GM06990 (cell line): ENCODE data around the gene SLC41A3.

ENCODE experiments used
- DNase-seq: peaks from one replicate; pipeline ENCODE4 v3.0.0-alpha.2; 2011; ENCODE audit not compliant: insufficient read length; ENCODE audit errors: extremely low read depth
- H3K27me3 ChIP-seq: replicated peaks from 2 replicates; pipeline ENCODE4 v1.6.0; 2011; ENCODE audit warnings: low read length; ENCODE audit not compliant: control insufficient read depth, insufficient read depth
- H3K36me3 ChIP-seq: 2 replicates; pipeline ENCODE4 v1.5.1; 2011; ENCODE audit warnings: low read length; ENCODE audit not compliant: control insufficient read depth, insufficient read depth
- H3K4me3 ChIP-seq: replicated peaks from 2 replicates; pipeline ENCODE4 v1.5.1; 2011; ENCODE audit warnings: low read depth, mild to moderate bottlenecking, control low read depth, low read length
- CTCF ChIP-seq: IDR thresholded peaks from 2 replicates; pipeline ENCODE4 v1.5.1; 2011; ENCODE audit warnings: low read length, control low read depth, mild to moderate bottlenecking, inconsistent platforms; ENCODE audit not compliant: insufficient read depth, poor library complexity, severe bottlenecking

SLC41A3 gene

GRCh38 chr3:126113733-126114442 lies 30.0 kb upstream of the SLC41A3 start:
- no peaks in the 10 kb centered on the region; the same call in 1 of the 2 replicates for H3K27me3 ChIP-seq
- no peak overlapping the region for H3K4me3 ChIP-seq
- DNase-seq, result no peak
- peak; percentile 51 for TF ChIP-seq CTCF
- no peaks in the 10 kb centered on the region for H3K36me3 ChIP-seq

GRCh38 chr3:126113238-126113555 lies 29.3 kb upstream of the SLC41A3 start:
- Histone ChIP-seq H3K36me3 (no peaks in the 10 kb centered on the region), H3K27me3 (no peaks in the 10 kb centered on the region; the same call in 1 of the 2 replicates), H3K4me3 (no peak overlapping the region)
- TF ChIP-seq CTCF, result no peak
- DNase-seq, result no peak

- DNase-seq, result no peak
These were observed 28.8 kb upstream of the SLC41A3 start for GRCh38 chr3:126112531-126113237.

GRCh38 chr3:126111566-126112475 lies 27.9 kb upstream of the SLC41A3 start:
- TF ChIP-seq CTCF, result no peak
- DNase-seq, result no peak
- no peak overlapping the region for H3K4me3 ChIP-seq
- H3K36me3 ChIP-seq, result no peaks in the 10 kb centered on the region
- no peaks in the 10 kb centered on the region; the same call in 1 of the 2 replicates for H3K27me3 ChIP-seq

More at GRCh38 chr3:126112531-126113237, 28.8 kb upstream of the SLC41A3 start:
- no peak for TF ChIP-seq CTCF
- Histone ChIP-seq H3K36me3 (no peaks in the 10 kb centered on the region), H3K4me3 (no peak overlapping the region), H3K27me3 (no peaks in the 10 kb centered on the region; the same call in 1 of the 2 replicates)

GRCh38 chr3:126111126-126111551 lies 27.2 kb upstream of the SLC41A3 start:
- no peaks in the 10 kb centered on the region for H3K36me3 ChIP-seq
- no peak overlapping the region for H3K4me3 ChIP-seq
- TF ChIP-seq CTCF, result no peak
- DNase-seq, result no peak
- no peaks in the 10 kb centered on the region; the same call in 1 of the 2 replicates for H3K27me3 ChIP-seq
